GM12892 (cell line): Measurements from ENCODE around the gene CPNE9.

Source experiments
- POLR2A ChIP-seq: IDR thresholded peaks from 2 replicates; pipeline ENCODE4 v1.6.1; 2011; ENCODE audit warnings: low read depth, low read length, control low read depth
- POLR2AphosphoS5 ChIP-seq: IDR thresholded peaks from 2 replicates; pipeline ENCODE4 v1.6.1; 2011; ENCODE audit warnings: low read depth, low read length, control low read depth

GRCh38 chr3:9767418-9767817 is 63.8 kb downstream of the CPNE9 start:
- TF ChIP-seq POLR2A = no peak
- no peak for TF ChIP-seq POLR2AphosphoS5
